Endodermal cell (in vitro differentiated cells): Measurements from ENCODE around the gene VTI1A. TPM values are rescaled to one million over a fixed set of nuclear protein-coding genes. Genes with fewer than 3 reads are reported as not detected.

Source experiments
- DNase-seq: peaks from one replicate; pipeline ENCODE4 v3.0.0-alpha.2; 2017
- H3K27ac ChIP-seq: 2 replicates; pipeline ENCODE4 v1.5.1; 2013; ENCODE audit warnings: mild to moderate bottlenecking, low read depth, low read length, moderate library complexity
- H3K27me3 ChIP-seq: 2 replicates; pipeline ENCODE4 v1.6.1; 2013; ENCODE audit warnings: mild to moderate bottlenecking, low read length, moderate library complexity; ENCODE audit not compliant: insufficient read depth, control insufficient read depth, poor library complexity, severe bottlenecking
- H3K36me3 ChIP-seq: 2 replicates; pipeline ENCODE4 v1.7.0; 2013; ENCODE audit warnings: mild to moderate bottlenecking, low read length, moderate library complexity; ENCODE audit not compliant: control insufficient read depth, insufficient read depth
- H3K4me1 ChIP-seq: one replicate; pipeline ENCODE4 v1.7.0; 2013; ENCODE audit warnings: low read length; ENCODE audit not compliant: control insufficient read depth, insufficient read depth
- H3K4me3 ChIP-seq: 2 replicates; pipeline ENCODE4 v1.5.1; 2013; ENCODE audit warnings: mild to moderate bottlenecking, low read length, moderate library complexity
- H3K9ac ChIP-seq: 2 replicates; pipeline ENCODE4 v1.6.1; 2013; ENCODE audit warnings: mild to moderate bottlenecking, low read length, moderate library complexity; ENCODE audit not compliant: poor library complexity, severe bottlenecking; ENCODE audit errors: extremely low read depth
- H3K9me3 ChIP-seq: 2 replicates; pipeline ENCODE4 v1.6.1; 2013; ENCODE audit warnings: mild to moderate bottlenecking, low read length, moderate library complexity; ENCODE audit not compliant: control insufficient read depth
- H3K27ac Mint-ChIP-seq: 2 replicates; pipeline ENCODE4 v1.8.0; 2020; ENCODE audit warnings: mixed read lengths
- H3K27me3 Mint-ChIP-seq: 2 replicates; pipeline ENCODE4 v1.8.0; 2021; ENCODE audit warnings: mild to moderate bottlenecking, mixed read lengths; ENCODE audit not compliant: insufficient read depth
- H3K36me3 Mint-ChIP-seq: 2 replicates; pipeline ENCODE4 v1.8.0; 2020; ENCODE audit warnings: low read depth, mixed read lengths
- H3K4me1 Mint-ChIP-seq: 2 replicates; pipeline ENCODE4 v1.8.0; 2020; ENCODE audit warnings: mixed read lengths
- H3K4me3 Mint-ChIP-seq: 2 replicates; pipeline ENCODE4 v1.8.0; 2020; ENCODE audit warnings: mild to moderate bottlenecking, moderate library complexity, mixed read lengths
- H3K9me3 Mint-ChIP-seq: 2 replicates; pipeline ENCODE4 v1.8.0; 2020; ENCODE audit warnings: mild to moderate bottlenecking, mixed read lengths
- WGBS, 2 experiments: methylation state at CpG; one replicate each; pipeline versions ENCODE4 v1.1.5 to v1.1.7; 2013; ENCODE audit warnings: missing lambda C conversion rate in 2 of 2, mixed read lengths in 1 of 2; ENCODE audit not compliant: insufficient coverage in 1 of 2, insufficient read length in 1 of 2; 5-methylcytosine and 5-hydroxymethylcytosine counted together
- total RNA-seq, 2 donors: library from RNA; stranded (reverse); fragmentation: NEBNext Ultra II Directional in 1 of 2; extraction: Animal tissue kit (Norgen Biotek cat#: 25700) in 1 of 2; gene quantifications; 2 replicates in 1 of 2; 3 replicates in 1 of 2; pipeline ENCODE4 v1.2.1, GENCODE V29; 2021
- TF ChIP-seq, protein P1 (sequence below): fragments of 200-600 bp; sonication (generic); conservative IDR thresholded peaks from 2 replicates; pipeline ENCODE4 v1.5.0; 2021; ENCODE audit warnings: antibody characterized with exemption, mild to moderate bottlenecking

The VTI1A gene
- total RNA-seq, 2 donors from 2014 or later = 27.0 to 29.9 TPM

GRCh38 chr10:112805254-112805590, 358.2 kb downstream of the VTI1A start:
- Histone ChIP-seq H3K9ac (no peak overlapping the region), H3K4me3 (no peak overlapping the region), H3K27me3 (no peaks in the 10 kb centered on the region), H3K4me1 (no peaks in the 10 kb centered on the region), H3K9me3 (no peaks in the 10 kb centered on the region), H3K27ac (no peak overlapping the region), H3K36me3 (no peaks in the 10 kb centered on the region)
- Mint-ChIP-seq H3K9me3 (no peaks in the 10 kb centered on the region), H3K4me3 (no peak overlapping the region), H3K36me3 (peaks cover 6% of the 10 kb centered on the region), H3K4me1 (peaks cover 29% of the 10 kb centered on the region), H3K27ac (no peak overlapping the region), H3K27me3 (no peaks in the 10 kb centered on the region)
- no peak for DNase-seq
- TF ChIP-seq, protein P1, sequence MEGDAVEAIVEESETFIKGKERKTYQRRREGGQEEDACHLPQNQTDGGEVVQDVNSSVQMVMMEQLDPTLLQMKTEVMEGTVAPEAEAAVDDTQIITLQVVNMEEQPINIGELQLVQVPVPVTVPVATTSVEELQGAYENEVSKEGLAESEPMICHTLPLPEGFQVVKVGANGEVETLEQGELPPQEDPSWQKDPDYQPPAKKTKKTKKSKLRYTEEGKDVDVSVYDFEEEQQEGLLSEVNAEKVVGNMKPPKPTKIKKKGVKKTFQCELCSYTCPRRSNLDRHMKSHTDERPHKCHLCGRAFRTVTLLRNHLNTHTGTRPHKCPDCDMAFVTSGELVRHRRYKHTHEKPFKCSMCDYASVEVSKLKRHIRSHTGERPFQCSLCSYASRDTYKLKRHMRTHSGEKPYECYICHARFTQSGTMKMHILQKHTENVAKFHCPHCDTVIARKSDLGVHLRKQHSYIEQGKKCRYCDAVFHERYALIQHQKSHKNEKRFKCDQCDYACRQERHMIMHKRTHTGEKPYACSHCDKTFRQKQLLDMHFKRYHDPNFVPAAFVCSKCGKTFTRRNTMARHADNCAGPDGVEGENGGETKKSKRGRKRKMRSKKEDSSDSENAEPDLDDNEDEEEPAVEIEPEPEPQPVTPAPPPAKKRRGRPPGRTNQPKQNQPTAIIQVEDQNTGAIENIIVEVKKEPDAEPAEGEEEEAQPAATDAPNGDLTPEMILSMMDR = no peak
- 99 to 100% methylated on average over 3 to 4 of the region's 4 CpGs for WGBS, 2 experiments

DNA sequence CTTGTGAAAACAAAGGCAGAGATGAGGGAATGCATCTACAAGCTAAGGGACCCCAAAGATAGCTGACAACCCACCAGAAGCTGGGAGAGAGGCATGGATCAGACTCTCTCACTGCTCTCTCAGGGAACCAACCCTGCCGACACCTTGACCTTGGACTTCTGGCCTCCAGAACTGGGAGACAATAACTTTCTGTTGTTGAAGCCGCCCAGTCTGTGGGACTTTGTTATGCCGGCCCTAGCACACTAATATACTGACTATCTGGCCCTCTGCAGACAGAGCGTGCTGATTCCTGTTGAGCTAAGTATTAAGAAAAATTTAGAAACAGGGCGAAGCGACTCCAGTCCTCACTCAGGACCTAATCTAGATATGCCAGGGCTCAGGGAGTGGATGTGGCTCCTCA, 358.7 kb downstream of the VTI1A start:
- 92 to 98% methylated on average over 5 to 6 of the region's 6 CpGs for WGBS, 2 experiments
- DNase-seq = no peak
- Mint-ChIP-seq H3K27ac (no peak overlapping the region), H3K27me3 (no peaks in the 10 kb centered on the region), H3K36me3 (peaks cover 6% of the 10 kb centered on the region), H3K9me3 (no peaks in the 10 kb centered on the region), H3K4me3 (no peak overlapping the region), H3K4me1 (peaks cover 28% of the 10 kb centered on the region)
- Histone ChIP-seq H3K27ac (no peak overlapping the region), H3K36me3 (no peaks in the 10 kb centered on the region), H3K27me3 (no peaks in the 10 kb centered on the region), H3K4me1 (no peaks in the 10 kb centered on the region), H3K9me3 (no peaks in the 10 kb centered on the region), H3K4me3 (no peak overlapping the region), H3K9ac (no peak overlapping the region)
- TF ChIP-seq, protein P1 = no peak

GRCh38 chr10:112807013-112807412, 360.0 kb downstream of the VTI1A start:
- no peak overlapping the region for H3K4me3 ChIP-seq
- Mint-ChIP-seq H3K9me3 (no peaks in the 10 kb centered on the region), H3K27me3 (no peaks in the 10 kb centered on the region), H3K27ac (no peak overlapping the region), H3K4me3 (no peak overlapping the region), H3K36me3 (peaks cover 10% of the 10 kb centered on the region), H3K4me1 (peaks cover 27% of the 10 kb centered on the region)
- H3K36me3 ChIP-seq = no peaks in the 10 kb centered on the region
- no peak for DNase-seq
- no peaks in the 10 kb centered on the region for H3K27me3 ChIP-seq
- H3K9me3 ChIP-seq = no peaks in the 10 kb centered on the region
- TF ChIP-seq, protein P1 = no peak
- no peak overlapping the region for H3K27ac ChIP-seq
- WGBS, 2 experiments = 93 to 96% methylated on average over 8 of the region's 8 CpGs
- H3K9ac ChIP-seq = no peak overlapping the region
- no peaks in the 10 kb centered on the region for H3K4me1 ChIP-seq
